Forelimb muscle (tissue), 1 donor: ENCODE measurements around the gene SBNO2. TPM values are rescaled to one million over a fixed set of nuclear protein-coding genes. Genes with fewer than 3 reads are reported as not detected.
"Not testable (repeated sequence)": the region's sequence is repeated elsewhere in the genome, so short reads cannot be mapped to it uniquely, and the experiment has no call there.

ENCODE experiments used
- DNase-seq: peaks from one replicate; pipeline ENCODE4 v3.0.0-alpha.2; 2013; ENCODE audit warnings: low read depth
- polyA plus RNA-seq: library from polyadenylated mRNA; unstranded; fragments of 120-200 nt; gene quantifications from one replicate; pipeline ENCODE4 v1.2.1, GENCODE V29; 2013; ENCODE audit not compliant: insufficient read length

The SBNO2 gene
- polyA plus RNA-seq, 1 donor: 11.6 TPM

- no peak for DNase-seq
These were observed 51.8 kb downstream of the SBNO2 start for GRCh38 chr19:1122021-1122971.

- no peak for DNase-seq
These were observed 52.7 kb downstream of the SBNO2 start for GRCh38 chr19:1121395-1121794.

GRCh38 chr19:1119475-1120217 lies 54.4 kb downstream of the SBNO2 start:
- no peak for DNase-seq

GRCh38 chr19:1118999-1119398 lies 55.1 kb downstream of the SBNO2 start:
- DNase-seq: no peak

- DNase-seq: no peak
These were observed 56.4 kb downstream of the SBNO2 start for GRCh38 chr19:1117654-1118053.

- DNase-seq: no peak
These were observed 57.1 kb downstream of the SBNO2 start for GRCh38 chr19:1116726-1117581.

GRCh38 chr19:1115646-1116420 lies 58.2 kb downstream of the SBNO2 start:
- no peak for DNase-seq

- not testable (repeated sequence) for DNase-seq
These were observed 59.3 kb downstream of the SBNO2 start for GRCh38 chr19:1114728-1115127.

- DNase-seq: no peak
These were observed 60.0 kb downstream of the SBNO2 start for GRCh38 chr19:1113986-1114483.

GRCh38 chr19:1113030-1113985 lies 60.8 kb downstream of the SBNO2 start:
- no peak for DNase-seq

- DNase-seq: no peak
These were observed 61.6 kb downstream of the SBNO2 start for GRCh38 chr19:1112268-1113029.

GRCh38 chr19:1111641-1112267 lies 62.3 kb downstream of the SBNO2 start:
- DNase-seq: no peak

GRCh38 chr19:1110809-1111640 lies 63.0 kb downstream of the SBNO2 start:
- no peak for DNase-seq

- DNase-seq: no peak
These were observed 64.1 kb downstream of the SBNO2 start for GRCh38 chr19:1109697-1110671.

- DNase-seq: no peak
These were observed 65.0 kb downstream of the SBNO2 start for GRCh38 chr19:1109032-1109551.
